ENCODE measurements around the gene POU6F2. TPM values are rescaled to one million over a fixed set of nuclear protein-coding genes. Genes with fewer than 3 reads are reported as not detected.

The POU6F2 gene
- total and polyA plus RNA-seq, 2 experiments from 2014 or later, result 7.2 to 7.3 TPM

DNA sequence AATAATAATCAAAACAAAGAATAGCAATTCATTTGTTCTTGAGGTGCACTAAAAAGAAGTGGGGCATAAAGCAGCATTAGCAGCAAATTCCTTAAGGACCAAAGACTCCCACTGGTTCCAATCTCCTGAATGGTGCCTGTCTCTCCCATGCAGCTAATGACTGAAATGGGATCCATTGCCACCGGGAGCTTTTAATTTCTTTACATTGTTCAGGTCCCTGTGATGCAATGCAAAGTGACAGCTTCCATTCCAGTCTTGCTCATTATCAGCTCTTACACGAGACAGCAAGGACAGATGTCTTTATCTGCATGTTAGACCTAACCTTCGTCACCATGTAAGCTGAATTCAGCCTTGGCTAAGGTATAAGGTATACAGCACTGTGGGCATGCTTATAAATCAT lies 148.1 kb downstream of the POU6F2 start (continued):
- no peak for TF ChIP-seq EZH2 (IDR thresholded peaks at IDR 0.05; ENCODE audit: low read depth, unreplicated experiment)
- TF ChIP-seq CREB1 (CRISPR knock-in tag; IDR thresholded peaks at IDR 0.05; ENCODE audit: low read depth), result no peak

DNA sequence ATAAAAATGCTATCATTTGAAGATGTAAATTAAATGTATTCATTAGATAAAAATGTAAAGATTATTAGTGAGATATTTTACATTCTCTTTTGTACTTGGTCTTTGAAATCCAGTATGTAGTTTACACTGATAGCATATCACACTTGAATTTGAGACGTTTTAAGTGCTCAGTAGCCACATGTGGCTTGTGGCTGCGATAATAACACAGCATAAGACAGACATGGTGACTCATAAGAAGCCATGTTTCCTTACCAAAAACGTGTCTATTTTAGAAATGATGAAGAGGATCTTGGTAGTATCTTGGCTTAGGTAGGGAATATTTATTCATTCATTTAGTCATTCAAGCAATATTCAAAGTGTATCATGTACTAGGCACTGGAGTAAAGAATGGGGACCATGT lies 149.3 kb downstream of the POU6F2 start:
- DNase-seq (ENCODE audit: low spot score) (no peak), ATAC-seq (no peak)
- Histone ChIP-seq H3K27me3 (ENCODE audit: insufficient read depth) (no peaks in the 10 kb centered on the region), H3K4me1 (ENCODE audit: insufficient read depth) (0 out of 2 replicates have a peak, but pooled peaks cover 4% of the 10 kb centered on the region), H3K36me3 (ENCODE audit: insufficient read depth) (no peaks in the 10 kb centered on the region), H3K9me2 (ENCODE audit: insufficient read depth) (no peaks in the 10 kb centered on the region), H3K27ac (ENCODE audit: low read depth) (no peak overlapping the region), H3F3A (replicated peaks; ENCODE audit: low read depth) (no peaks in the 10 kb centered on the region), H3K4me3 (no peak overlapping the region), H3K4me2 (no peak overlapping the region), H4K20me1 (replicated peaks; ENCODE audit: insufficient read depth) (no peaks in the 10 kb centered on the region), H2AFZ (no peak overlapping the region), H3K79me2 (replicated peaks; ENCODE audit: insufficient read depth) (no peaks in the 10 kb centered on the region)
- Mint-ChIP-seq H3K27ac (no peak overlapping the region), H3K36me3 (ENCODE audit: low read depth) (no peaks in the 10 kb centered on the region), H3K9me3 (no peaks in the 10 kb centered on the region), H3K4me3 (no peak overlapping the region), H3K27me3 (ENCODE audit: insufficient read depth, low read depth, poor library complexity) (peaks cover 6% of the 10 kb centered on the region), H3K4me1 (peaks cover 12% of the 10 kb centered on the region; the same call in 2 of the 3 replicates)
- TF ChIP-seq EZH2phosphoT487 (IDR thresholded peaks at IDR 0.05; ENCODE audit: unreplicated experiment) (no peak), JUNB (IDR thresholded peaks at IDR 0.05; ENCODE audit: unreplicated experiment) (no peak), STAT1 (IDR thresholded peaks at IDR 0.05; ENCODE audit: unreplicated experiment) (no peak)
- TF ChIP-seq, protein P1, sequence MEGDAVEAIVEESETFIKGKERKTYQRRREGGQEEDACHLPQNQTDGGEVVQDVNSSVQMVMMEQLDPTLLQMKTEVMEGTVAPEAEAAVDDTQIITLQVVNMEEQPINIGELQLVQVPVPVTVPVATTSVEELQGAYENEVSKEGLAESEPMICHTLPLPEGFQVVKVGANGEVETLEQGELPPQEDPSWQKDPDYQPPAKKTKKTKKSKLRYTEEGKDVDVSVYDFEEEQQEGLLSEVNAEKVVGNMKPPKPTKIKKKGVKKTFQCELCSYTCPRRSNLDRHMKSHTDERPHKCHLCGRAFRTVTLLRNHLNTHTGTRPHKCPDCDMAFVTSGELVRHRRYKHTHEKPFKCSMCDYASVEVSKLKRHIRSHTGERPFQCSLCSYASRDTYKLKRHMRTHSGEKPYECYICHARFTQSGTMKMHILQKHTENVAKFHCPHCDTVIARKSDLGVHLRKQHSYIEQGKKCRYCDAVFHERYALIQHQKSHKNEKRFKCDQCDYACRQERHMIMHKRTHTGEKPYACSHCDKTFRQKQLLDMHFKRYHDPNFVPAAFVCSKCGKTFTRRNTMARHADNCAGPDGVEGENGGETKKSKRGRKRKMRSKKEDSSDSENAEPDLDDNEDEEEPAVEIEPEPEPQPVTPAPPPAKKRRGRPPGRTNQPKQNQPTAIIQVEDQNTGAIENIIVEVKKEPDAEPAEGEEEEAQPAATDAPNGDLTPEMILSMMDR (conservative IDR thresholded peaks at IDR 0.05; ENCODE audit: low read depth in 2 of 2), result no peak

DNA sequence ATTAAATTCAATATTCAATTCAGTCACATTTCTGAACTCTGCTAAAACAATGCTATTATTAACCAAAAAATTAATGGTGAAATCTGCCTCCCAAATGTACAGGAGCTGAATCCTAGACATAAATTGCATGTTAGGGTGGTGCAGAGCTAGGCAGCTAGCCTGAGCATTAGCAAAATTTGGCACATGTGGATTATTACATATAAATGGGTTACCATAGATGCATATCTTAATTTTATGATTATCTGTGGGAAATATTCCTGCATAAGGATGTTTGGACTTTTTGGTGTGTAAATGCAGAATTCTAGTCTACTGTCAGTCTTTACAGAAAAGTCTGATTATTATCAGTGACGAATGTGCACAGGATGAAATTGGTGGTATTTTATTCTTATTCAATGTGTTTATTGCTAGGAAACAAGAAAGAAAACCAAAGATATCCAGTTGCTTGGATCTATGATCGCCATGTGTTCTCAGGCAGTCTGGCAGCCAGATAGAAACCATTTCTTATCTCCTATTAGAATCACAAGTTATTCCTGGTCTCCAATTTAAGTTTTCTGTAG lies 150.7 kb downstream of the POU6F2 start:
- ATAC-seq (no peak), DNase-seq (ENCODE audit: low spot score) (no peak)
- no peaks in the 10 kb centered on the region for H3K9me3 Mint-ChIP-seq
- no peak overlapping the region for H3K4me2 ChIP-seq
- peaks cover 12% of the 10 kb centered on the region; the same call in 2 of the 3 replicates for H3K4me1 Mint-ChIP-seq
- no peaks in the 10 kb centered on the region for H3K79me2 ChIP-seq (replicated peaks; ENCODE audit: insufficient read depth)
- H3K27me3 Mint-ChIP-seq (ENCODE audit: insufficient read depth, low read depth, poor library complexity), result peaks cover 6% of the 10 kb centered on the region
- no peaks in the 10 kb centered on the region for H3K36me3 ChIP-seq (ENCODE audit: insufficient read depth)
- no peaks in the 10 kb centered on the region for H3K9me2 ChIP-seq (ENCODE audit: insufficient read depth)
- no peak overlapping the region for H3K27ac Mint-ChIP-seq
- H3K36me3 Mint-ChIP-seq (ENCODE audit: low read depth), result no peaks in the 10 kb centered on the region
- H2AFZ ChIP-seq, result no peak overlapping the region
- H3F3A ChIP-seq (replicated peaks; ENCODE audit: low read depth), result no peaks in the 10 kb centered on the region
- no peak overlapping the region for H3K27ac ChIP-seq (ENCODE audit: low read depth)
- H4K20me1 ChIP-seq (replicated peaks; ENCODE audit: insufficient read depth), result no peaks in the 10 kb centered on the region
- H3K4me3 ChIP-seq, result no peak overlapping the region
- no peaks in the 10 kb centered on the region for H3K27me3 ChIP-seq (ENCODE audit: insufficient read depth)
- H3K4me3 Mint-ChIP-seq, result no peak overlapping the region
- H3K4me1 ChIP-seq (ENCODE audit: insufficient read depth), result 0 out of 2 replicates have a peak, but pooled peaks cover 4% of the 10 kb centered on the region
- TF ChIP-seq POLR2AphosphoS5 (IDR thresholded peaks at IDR 0.05; ENCODE audit: low read depth), result no peak
- no peak for TF ChIP-seq CREB1 (CRISPR knock-in tag; IDR thresholded peaks at IDR 0.05; ENCODE audit: low read depth)
- TF ChIP-seq, protein P1 (conservative IDR thresholded peaks at IDR 0.05; ENCODE audit: low read depth in 2 of 2), result no peak
- TF ChIP-seq, protein P2, sequence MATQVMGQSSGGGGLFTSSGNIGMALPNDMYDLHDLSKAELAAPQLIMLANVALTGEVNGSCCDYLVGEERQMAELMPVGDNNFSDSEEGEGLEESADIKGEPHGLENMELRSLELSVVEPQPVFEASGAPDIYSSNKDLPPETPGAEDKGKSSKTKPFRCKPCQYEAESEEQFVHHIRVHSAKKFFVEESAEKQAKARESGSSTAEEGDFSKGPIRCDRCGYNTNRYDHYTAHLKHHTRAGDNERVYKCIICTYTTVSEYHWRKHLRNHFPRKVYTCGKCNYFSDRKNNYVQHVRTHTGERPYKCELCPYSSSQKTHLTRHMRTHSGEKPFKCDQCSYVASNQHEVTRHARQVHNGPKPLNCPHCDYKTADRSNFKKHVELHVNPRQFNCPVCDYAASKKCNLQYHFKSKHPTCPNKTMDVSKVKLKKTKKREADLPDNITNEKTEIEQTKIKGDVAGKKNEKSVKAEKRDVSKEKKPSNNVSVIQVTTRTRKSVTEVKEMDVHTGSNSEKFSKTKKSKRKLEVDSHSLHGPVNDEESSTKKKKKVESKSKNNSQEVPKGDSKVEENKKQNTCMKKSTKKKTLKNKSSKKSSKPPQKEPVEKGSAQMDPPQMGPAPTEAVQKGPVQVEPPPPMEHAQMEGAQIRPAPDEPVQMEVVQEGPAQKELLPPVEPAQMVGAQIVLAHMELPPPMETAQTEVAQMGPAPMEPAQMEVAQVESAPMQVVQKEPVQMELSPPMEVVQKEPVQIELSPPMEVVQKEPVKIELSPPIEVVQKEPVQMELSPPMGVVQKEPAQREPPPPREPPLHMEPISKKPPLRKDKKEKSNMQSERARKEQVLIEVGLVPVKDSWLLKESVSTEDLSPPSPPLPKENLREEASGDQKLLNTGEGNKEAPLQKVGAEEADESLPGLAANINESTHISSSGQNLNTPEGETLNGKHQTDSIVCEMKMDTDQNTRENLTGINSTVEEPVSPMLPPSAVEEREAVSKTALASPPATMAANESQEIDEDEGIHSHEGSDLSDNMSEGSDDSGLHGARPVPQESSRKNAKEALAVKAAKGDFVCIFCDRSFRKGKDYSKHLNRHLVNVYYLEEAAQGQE (IDR thresholded peaks at IDR 0.05; ENCODE audit: unreplicated experiment), result no peak
- no peak for TF ChIP-seq STAT1 (IDR thresholded peaks at IDR 0.05; ENCODE audit: unreplicated experiment)
- TF ChIP-seq EZH2phosphoT487 (IDR thresholded peaks at IDR 0.05; ENCODE audit: unreplicated experiment), result no peak
- no peak for TF ChIP-seq ZNF114 (CRISPR knock-in tag; IDR thresholded peaks at IDR 0.05)

Data from GM23338 (cell line).